ENCODE results near the gene NUP153. TPM values are rescaled to one million over a fixed set of nuclear protein-coding genes. Genes with fewer than 3 reads are reported as not detected.

Gene NUP153
- total and polyA plus RNA-seq, 2 donors from 2014 or later = 4.9 to 31.3 TPM

DNA sequence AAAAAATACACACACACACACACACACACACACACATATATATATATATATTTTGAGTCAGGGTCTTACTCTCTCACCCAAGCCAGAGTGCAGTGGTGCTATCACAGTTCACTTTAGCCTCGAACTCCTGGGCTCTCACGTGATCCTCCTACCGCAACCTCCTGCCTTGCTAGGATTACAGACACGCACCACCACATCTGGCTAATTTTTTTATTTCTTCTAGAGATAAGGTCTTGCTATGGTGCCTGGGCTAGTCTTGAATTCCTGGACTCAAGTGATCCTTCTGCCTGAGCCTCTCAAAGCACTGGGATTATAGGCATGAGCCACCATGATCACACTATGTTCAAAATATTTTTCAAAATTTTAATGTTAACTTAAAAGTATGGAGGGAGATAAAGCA lies 43.5 kb downstream of the NUP153 start:
- no peak for DNase-seq
- Histone ChIP-seq H3K9ac (ENCODE audit: low read length in 3 of 3) (no peak overlapping the region), H3K27me3 (ENCODE audit: control insufficient read depth, insufficient read depth, low read length) (no peaks in the 10 kb centered on the region), H3K36me3 (ENCODE audit: control insufficient read depth in 2 of 3, insufficient read depth in 3 of 3, low read length in 3 of 3) (peaks cover 3 to 13% (median 5%) of the 10 kb centered on the region in 3 donors), H3K9me3 (ENCODE audit: control insufficient read depth in 2 of 3, insufficient read depth in 1 of 3, low read length in 3 of 3) (no peaks in the 10 kb centered on the region), H3K4me1 (ENCODE audit: control insufficient read depth in 2 of 3, insufficient read depth in 2 of 3, low read depth in 1 of 3, low read length in 3 of 3) (no peaks in the 10 kb centered on the region), H3K27ac (ENCODE audit: low read depth in 2 of 2, low read length in 2 of 2) (no peak overlapping the region), H3K4me3 (ENCODE audit: low read length in 3 of 3) (no peak overlapping the region)
- intact Hi-C loops (cut with DNase I) = no loop called here
- TF ChIP-seq, protein P1, sequence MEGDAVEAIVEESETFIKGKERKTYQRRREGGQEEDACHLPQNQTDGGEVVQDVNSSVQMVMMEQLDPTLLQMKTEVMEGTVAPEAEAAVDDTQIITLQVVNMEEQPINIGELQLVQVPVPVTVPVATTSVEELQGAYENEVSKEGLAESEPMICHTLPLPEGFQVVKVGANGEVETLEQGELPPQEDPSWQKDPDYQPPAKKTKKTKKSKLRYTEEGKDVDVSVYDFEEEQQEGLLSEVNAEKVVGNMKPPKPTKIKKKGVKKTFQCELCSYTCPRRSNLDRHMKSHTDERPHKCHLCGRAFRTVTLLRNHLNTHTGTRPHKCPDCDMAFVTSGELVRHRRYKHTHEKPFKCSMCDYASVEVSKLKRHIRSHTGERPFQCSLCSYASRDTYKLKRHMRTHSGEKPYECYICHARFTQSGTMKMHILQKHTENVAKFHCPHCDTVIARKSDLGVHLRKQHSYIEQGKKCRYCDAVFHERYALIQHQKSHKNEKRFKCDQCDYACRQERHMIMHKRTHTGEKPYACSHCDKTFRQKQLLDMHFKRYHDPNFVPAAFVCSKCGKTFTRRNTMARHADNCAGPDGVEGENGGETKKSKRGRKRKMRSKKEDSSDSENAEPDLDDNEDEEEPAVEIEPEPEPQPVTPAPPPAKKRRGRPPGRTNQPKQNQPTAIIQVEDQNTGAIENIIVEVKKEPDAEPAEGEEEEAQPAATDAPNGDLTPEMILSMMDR (IDR thresholded peaks at IDR 0.05; ENCODE audit: borderline replicate concordance, extremely low read depth, insufficient read depth) = no peak
- FAIRE-seq = no peak

DNA sequence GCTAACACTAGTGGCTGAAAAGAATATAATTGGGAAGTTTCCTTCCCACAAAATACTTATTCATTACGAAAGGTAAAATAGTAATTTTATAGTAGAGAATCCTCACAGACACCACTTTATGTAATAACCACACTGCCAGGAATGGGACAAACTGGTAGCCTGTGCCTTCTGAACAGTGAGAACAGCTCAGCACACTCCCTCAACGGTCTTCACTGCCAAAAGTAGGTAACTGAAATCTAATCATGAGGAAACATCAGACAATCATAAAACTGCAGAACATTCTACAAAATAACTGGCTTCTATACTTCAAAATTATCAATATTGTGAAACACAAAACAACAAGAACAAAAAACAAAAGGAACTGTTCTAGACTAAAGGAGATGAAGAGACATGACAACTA lies 44.1 kb downstream of the NUP153 start:
- Histone ChIP-seq H3K27me3 (ENCODE audit: control insufficient read depth, insufficient read depth, low read length) (no peaks in the 10 kb centered on the region), H3K36me3 (ENCODE audit: control insufficient read depth in 2 of 3, insufficient read depth in 3 of 3, low read length in 3 of 3) (peaks cover 3 to 13% (median 5%) of the 10 kb centered on the region in 3 donors), H3K4me3 (ENCODE audit: low read length in 3 of 3) (no peak overlapping the region), H3K9me3 (ENCODE audit: control insufficient read depth in 2 of 3, insufficient read depth in 1 of 3, low read length in 3 of 3) (no peaks in the 10 kb centered on the region), H3K4me1 (ENCODE audit: control insufficient read depth in 2 of 3, insufficient read depth in 2 of 3, low read depth in 1 of 3, low read length in 3 of 3) (no peaks in the 10 kb centered on the region), H3K27ac (ENCODE audit: low read depth in 2 of 2, low read length in 2 of 2) (no peak overlapping the region), H3K9ac (ENCODE audit: low read length in 3 of 3) (no peak overlapping the region)
- no peak for FAIRE-seq
- TF ChIP-seq, protein P1 (IDR thresholded peaks at IDR 0.05; ENCODE audit: borderline replicate concordance, extremely low read depth, insufficient read depth) = no peak
- intact Hi-C loops (cut with DNase I) = no loop called here
- DNase-seq = no peak

DNA sequence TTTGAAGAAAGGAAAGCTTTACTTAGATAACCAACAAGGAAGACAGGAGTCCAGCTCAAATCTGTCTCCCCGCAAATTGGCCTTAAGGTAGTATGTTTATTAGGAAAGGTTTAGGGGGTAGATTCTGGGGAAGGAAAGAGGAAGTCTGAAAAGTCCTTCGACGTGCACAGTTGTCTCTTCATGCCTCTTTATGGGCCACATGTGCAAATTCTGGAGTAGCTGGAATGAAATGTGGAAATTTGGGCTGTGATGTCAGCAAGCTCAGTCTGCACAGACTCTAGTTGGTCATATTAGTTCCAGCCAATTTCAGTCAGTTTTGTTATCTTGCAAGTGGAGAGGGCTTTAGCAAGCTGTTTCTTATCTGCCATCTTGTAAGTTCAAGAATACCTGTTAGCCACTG lies 50.1 kb downstream of the NUP153 start:
- no peak for DNase-seq
- intact Hi-C loops (cut with DNase I) = no loop called here
- no peak overlapping the region for H3K4me3 ChIP-seq (ENCODE audit: low read length in 3 of 3)
- no peak overlapping the region for H3K9ac ChIP-seq (ENCODE audit: low read length in 3 of 3)
- H3K27ac ChIP-seq (ENCODE audit: low read depth in 2 of 2, low read length in 2 of 2) = no peak overlapping the region
- H3K9me3 ChIP-seq (ENCODE audit: control insufficient read depth in 2 of 3, insufficient read depth in 1 of 3, low read length in 3 of 3) = no peaks in the 10 kb centered on the region
- FAIRE-seq = no peak
- H3K4me1 ChIP-seq (ENCODE audit: control insufficient read depth in 2 of 3, insufficient read depth in 2 of 3, low read depth in 1 of 3, low read length in 3 of 3) = no peaks in the 10 kb centered on the region
- peaks cover 0 to 19% (median 2%) of the 10 kb centered on the region in 3 donors for H3K36me3 ChIP-seq (ENCODE audit: control insufficient read depth in 2 of 3, insufficient read depth in 3 of 3, low read length in 3 of 3)
- TF ChIP-seq, protein P1 (IDR thresholded peaks at IDR 0.05; ENCODE audit: borderline replicate concordance, extremely low read depth, insufficient read depth) = no peak
- H3K27me3 ChIP-seq (ENCODE audit: control insufficient read depth, insufficient read depth, low read length) = no peaks in the 10 kb centered on the region

DNA sequence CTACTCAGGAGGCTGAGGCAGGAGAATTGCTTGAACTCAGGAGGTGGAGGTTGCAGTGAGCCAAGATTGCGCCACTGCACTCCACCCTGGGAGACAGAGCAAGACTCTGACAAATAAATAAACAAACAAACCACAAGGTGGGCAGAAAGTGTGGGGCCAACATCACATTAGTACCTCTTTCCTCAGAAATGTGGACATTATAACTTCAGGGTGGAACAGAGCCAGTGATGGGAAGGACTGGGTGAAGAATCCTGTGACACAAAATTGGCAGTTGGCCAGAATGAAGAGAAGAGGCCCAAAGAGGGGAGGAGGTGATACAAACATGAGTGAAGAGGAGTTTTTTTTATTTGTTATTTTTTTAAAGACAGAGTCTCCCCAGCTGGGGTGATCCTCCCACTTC lies 50.6 kb downstream of the NUP153 start:
- H3K4me1 ChIP-seq (ENCODE audit: control insufficient read depth in 2 of 3, insufficient read depth in 2 of 3, low read depth in 1 of 3, low read length in 3 of 3) = no peaks in the 10 kb centered on the region
- no peaks in the 10 kb centered on the region for H3K9me3 ChIP-seq (ENCODE audit: control insufficient read depth in 2 of 3, insufficient read depth in 1 of 3, low read length in 3 of 3)
- H3K4me3 ChIP-seq (ENCODE audit: low read length in 3 of 3) = no peak overlapping the region
- peaks cover 0 to 15% (median 2%) of the 10 kb centered on the region in 3 donors for H3K36me3 ChIP-seq (ENCODE audit: control insufficient read depth in 2 of 3, insufficient read depth in 3 of 3, low read length in 3 of 3)
- TF ChIP-seq, protein P1 (IDR thresholded peaks at IDR 0.05; ENCODE audit: borderline replicate concordance, extremely low read depth, insufficient read depth) = no peak
- no peaks in the 10 kb centered on the region for H3K27me3 ChIP-seq (ENCODE audit: control insufficient read depth, insufficient read depth, low read length)
- H3K9ac ChIP-seq (ENCODE audit: low read length in 3 of 3) = no peak overlapping the region
- no peak overlapping the region for H3K27ac ChIP-seq (ENCODE audit: low read depth in 2 of 2, low read length in 2 of 2)
- intact Hi-C loops (cut with DNase I) = no loop called here
- DNase-seq (no peak), FAIRE-seq (no peak)

Data from kidney (tissue), 14 donors.